ENCODE results near the gene UHRF1. TPM values are rescaled to one million over a fixed set of nuclear protein-coding genes. Genes with fewer than 3 reads are reported as not detected.
A peak's percentile ranks its signal among the peaks of the same experiment; 100 is the strongest.

Gene UHRF1
- total RNA-seq, 3 donors from 2014 or later (not counting 1 experiment from before 2014, with no cell fraction given), result 2.8 to 4.6 (median 4.1) TPM

DNA sequence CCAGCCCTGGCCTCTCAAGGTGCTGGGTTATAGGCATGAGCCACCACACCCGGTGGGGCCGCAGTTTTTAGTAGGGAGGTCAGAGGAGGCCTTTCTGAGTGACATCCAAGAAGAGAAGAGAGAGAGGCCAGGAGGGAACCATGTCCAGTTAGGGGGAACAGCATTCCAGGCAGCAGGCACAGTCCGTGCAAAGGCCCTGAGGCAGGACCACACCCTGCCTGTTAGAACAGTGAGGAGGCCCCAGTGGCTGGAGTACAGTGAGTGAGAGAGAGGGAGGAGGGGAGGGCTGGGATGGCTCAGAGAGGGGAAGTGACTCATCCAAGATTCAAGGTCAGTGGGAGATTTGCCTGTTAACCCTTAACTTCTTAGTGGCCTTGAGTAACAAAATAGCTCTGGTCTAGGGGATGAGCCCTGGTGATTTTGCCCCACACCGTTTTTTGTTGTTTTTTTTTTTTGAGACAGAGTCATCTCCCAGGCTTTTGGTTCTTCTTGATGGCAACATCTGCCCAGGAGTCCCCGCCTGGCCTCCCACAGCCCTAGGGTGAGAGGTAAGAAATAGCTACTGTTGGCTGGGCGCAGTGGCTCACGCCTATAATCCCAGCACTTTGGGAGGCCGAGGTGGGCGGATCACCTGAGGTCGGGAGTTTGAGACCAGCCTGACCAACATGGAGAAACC lies 39.1 kb upstream of the UHRF1 start:
- Histone ChIP-seq H3K36me3 (ENCODE audit: control insufficient read depth, insufficient read depth, low read length) (no peaks in the 10 kb centered on the region), H3K27ac (ENCODE audit: low read length) (no peak overlapping the region), H3K4me1 (ENCODE audit: control insufficient read depth, insufficient read depth, low read length) (peaks cover 24% of the 10 kb centered on the region), H3K4me3 (ENCODE audit: low read length) (no peak overlapping the region), H3K27me3 (ENCODE audit: control insufficient read depth, insufficient read depth, low read length) (no peaks in the 10 kb centered on the region), H3K9me3 (ENCODE audit: control insufficient read depth, insufficient read depth, low read length) (no peaks in the 10 kb centered on the region)
- Mint-ChIP-seq H3K4me1 (peaks cover 6 to 13% of the 10 kb centered on the region in 2 donors), H3K27me3 (ENCODE audit: low read depth in 2 of 2) (no peaks in the 10 kb centered on the region), H3K4me3 (peak overlapping the region; percentile 4), H3K27ac (no peak overlapping the region), H3K36me3 (no peaks in the 10 kb centered on the region), H3K9me3 (no peaks in the 10 kb centered on the region)
- ATAC-seq, result no peak
- TF ChIP-seq, protein P1, sequence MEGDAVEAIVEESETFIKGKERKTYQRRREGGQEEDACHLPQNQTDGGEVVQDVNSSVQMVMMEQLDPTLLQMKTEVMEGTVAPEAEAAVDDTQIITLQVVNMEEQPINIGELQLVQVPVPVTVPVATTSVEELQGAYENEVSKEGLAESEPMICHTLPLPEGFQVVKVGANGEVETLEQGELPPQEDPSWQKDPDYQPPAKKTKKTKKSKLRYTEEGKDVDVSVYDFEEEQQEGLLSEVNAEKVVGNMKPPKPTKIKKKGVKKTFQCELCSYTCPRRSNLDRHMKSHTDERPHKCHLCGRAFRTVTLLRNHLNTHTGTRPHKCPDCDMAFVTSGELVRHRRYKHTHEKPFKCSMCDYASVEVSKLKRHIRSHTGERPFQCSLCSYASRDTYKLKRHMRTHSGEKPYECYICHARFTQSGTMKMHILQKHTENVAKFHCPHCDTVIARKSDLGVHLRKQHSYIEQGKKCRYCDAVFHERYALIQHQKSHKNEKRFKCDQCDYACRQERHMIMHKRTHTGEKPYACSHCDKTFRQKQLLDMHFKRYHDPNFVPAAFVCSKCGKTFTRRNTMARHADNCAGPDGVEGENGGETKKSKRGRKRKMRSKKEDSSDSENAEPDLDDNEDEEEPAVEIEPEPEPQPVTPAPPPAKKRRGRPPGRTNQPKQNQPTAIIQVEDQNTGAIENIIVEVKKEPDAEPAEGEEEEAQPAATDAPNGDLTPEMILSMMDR (IDR thresholded peaks at IDR 0.05), result no peak
- intact Hi-C loops (cut with micrococcal nuclease), result no loop called here
- no peak for DNase-seq
- WGBS (ENCODE audit: insufficient coverage), result 81% methylated on average over 10 of the region's 10 CpGs

DNA sequence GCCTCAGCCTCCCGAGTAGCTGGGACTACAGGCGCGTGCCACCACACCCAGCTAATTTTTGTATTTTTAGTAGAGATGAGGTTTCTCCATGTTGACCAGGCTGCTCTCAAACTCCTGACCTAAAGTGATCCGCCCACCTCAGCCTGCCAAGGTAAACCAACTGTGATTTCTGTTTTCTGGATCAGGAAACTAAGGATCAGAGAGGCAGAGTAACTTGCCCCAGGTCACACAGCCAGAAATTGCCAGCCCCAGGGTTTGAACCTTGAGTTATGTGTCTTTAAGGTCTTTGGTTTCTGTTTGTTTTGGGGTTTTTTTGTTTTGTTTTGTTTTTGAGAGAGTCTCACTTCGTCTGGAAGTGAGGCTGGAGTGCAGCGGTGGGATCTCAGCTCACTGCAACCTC lies 37.6 kb upstream of the UHRF1 start:
- H3K27ac ChIP-seq (ENCODE audit: low read length), result no peak overlapping the region
- TF ChIP-seq, protein P1 (IDR thresholded peaks at IDR 0.05), result no peak
- WGBS (ENCODE audit: insufficient coverage), result 73% methylated on average over 5 of the region's 6 CpGs
- H3K36me3 Mint-ChIP-seq, result no peaks in the 10 kb centered on the region
- H3K27me3 Mint-ChIP-seq (ENCODE audit: low read depth in 2 of 2), result no peaks in the 10 kb centered on the region
- H3K4me1 Mint-ChIP-seq, result peaks cover 2 to 7% of the 10 kb centered on the region in 2 donors
- H3K27me3 ChIP-seq (ENCODE audit: control insufficient read depth, insufficient read depth, low read length), result no peaks in the 10 kb centered on the region
- no peak overlapping the region for H3K4me3 Mint-ChIP-seq
- no peak for DNase-seq
- no peak overlapping the region for H3K4me3 ChIP-seq (ENCODE audit: low read length)
- no peaks in the 10 kb centered on the region for H3K9me3 Mint-ChIP-seq
- H3K27ac Mint-ChIP-seq, result no peak overlapping the region
- ATAC-seq, result no peak
- no peaks in the 10 kb centered on the region for H3K9me3 ChIP-seq (ENCODE audit: control insufficient read depth, insufficient read depth, low read length)
- intact Hi-C loops (cut with micrococcal nuclease), result loop anchor here (1.0 kb wide), 2 partner anchors 40 to 160 kb away; no protein-coding TSS in a partner anchor
- H3K4me1 ChIP-seq (ENCODE audit: control insufficient read depth, insufficient read depth, low read length), result peaks cover 17% of the 10 kb centered on the region
- no peaks in the 10 kb centered on the region for H3K36me3 ChIP-seq (ENCODE audit: control insufficient read depth, insufficient read depth, low read length)

DNA sequence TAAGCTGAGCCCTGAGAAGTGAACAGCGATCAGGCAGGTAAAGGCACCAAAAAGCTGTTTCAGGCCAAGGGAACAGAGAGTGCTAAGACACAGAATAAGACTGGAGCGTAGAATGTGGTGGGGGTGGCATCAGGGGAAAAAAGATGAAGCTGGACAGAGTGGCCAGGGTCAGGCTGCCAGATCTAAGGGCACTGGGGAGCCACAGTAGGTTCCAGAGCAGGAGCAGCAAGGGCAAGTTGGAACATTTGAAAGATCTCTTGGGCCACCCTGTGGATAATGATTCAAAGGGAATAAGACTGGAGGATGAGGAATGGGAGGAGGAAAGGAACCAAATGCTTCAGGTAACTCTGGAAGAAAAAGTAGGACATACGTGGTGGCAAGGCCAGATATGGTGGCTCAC lies 35.4 kb upstream of the UHRF1 start:
- Mint-ChIP-seq H3K36me3 (no peaks in the 10 kb centered on the region), H3K27me3 (ENCODE audit: low read depth in 2 of 2) (no peaks in the 10 kb centered on the region), H3K27ac (no peak overlapping the region), H3K9me3 (no peaks in the 10 kb centered on the region), H3K4me1 (peaks cover 0 to 5% of the 10 kb centered on the region in 2 donors), H3K4me3 (no peak overlapping the region)
- Histone ChIP-seq H3K9me3 (ENCODE audit: control insufficient read depth, insufficient read depth, low read length) (no peaks in the 10 kb centered on the region), H3K36me3 (ENCODE audit: control insufficient read depth, insufficient read depth, low read length) (no peaks in the 10 kb centered on the region), H3K4me3 (ENCODE audit: low read length) (no peak overlapping the region), H3K27me3 (ENCODE audit: control insufficient read depth, insufficient read depth, low read length) (no peaks in the 10 kb centered on the region), H3K27ac (ENCODE audit: low read length) (no peak overlapping the region), H3K4me1 (ENCODE audit: control insufficient read depth, insufficient read depth, low read length) (peaks cover 13% of the 10 kb centered on the region)
- TF ChIP-seq, protein P1 (IDR thresholded peaks at IDR 0.05), result no peak
- 97% methylated on average over 3 of the region's 3 CpGs for WGBS (ENCODE audit: insufficient coverage)
- ATAC-seq (no peak), DNase-seq (no peak)
- intact Hi-C loops (cut with micrococcal nuclease), result no loop called here
